Femur (tissue), 1 donor: ENCODE results near the gene MICAL1.

Experiments
- DNase-seq: peaks from one replicate; pipeline ENCODE4 v3.0.0-alpha.2; 2017

The MICAL1 gene, protein sequence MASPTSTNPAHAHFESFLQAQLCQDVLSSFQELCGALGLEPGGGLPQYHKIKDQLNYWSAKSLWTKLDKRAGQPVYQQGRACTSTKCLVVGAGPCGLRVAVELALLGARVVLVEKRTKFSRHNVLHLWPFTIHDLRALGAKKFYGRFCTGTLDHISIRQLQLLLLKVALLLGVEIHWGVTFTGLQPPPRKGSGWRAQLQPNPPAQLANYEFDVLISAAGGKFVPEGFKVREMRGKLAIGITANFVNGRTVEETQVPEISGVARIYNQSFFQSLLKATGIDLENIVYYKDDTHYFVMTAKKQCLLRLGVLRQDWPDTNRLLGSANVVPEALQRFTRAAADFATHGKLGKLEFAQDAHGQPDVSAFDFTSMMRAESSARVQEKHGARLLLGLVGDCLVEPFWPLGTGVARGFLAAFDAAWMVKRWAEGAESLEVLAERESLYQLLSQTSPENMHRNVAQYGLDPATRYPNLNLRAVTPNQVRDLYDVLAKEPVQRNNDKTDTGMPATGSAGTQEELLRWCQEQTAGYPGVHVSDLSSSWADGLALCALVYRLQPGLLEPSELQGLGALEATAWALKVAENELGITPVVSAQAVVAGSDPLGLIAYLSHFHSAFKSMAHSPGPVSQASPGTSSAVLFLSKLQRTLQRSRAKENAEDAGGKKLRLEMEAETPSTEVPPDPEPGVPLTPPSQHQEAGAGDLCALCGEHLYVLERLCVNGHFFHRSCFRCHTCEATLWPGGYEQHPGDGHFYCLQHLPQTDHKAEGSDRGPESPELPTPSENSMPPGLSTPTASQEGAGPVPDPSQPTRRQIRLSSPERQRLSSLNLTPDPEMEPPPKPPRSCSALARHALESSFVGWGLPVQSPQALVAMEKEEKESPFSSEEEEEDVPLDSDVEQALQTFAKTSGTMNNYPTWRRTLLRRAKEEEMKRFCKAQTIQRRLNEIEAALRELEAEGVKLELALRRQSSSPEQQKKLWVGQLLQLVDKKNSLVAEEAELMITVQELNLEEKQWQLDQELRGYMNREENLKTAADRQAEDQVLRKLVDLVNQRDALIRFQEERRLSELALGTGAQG

DNA sequence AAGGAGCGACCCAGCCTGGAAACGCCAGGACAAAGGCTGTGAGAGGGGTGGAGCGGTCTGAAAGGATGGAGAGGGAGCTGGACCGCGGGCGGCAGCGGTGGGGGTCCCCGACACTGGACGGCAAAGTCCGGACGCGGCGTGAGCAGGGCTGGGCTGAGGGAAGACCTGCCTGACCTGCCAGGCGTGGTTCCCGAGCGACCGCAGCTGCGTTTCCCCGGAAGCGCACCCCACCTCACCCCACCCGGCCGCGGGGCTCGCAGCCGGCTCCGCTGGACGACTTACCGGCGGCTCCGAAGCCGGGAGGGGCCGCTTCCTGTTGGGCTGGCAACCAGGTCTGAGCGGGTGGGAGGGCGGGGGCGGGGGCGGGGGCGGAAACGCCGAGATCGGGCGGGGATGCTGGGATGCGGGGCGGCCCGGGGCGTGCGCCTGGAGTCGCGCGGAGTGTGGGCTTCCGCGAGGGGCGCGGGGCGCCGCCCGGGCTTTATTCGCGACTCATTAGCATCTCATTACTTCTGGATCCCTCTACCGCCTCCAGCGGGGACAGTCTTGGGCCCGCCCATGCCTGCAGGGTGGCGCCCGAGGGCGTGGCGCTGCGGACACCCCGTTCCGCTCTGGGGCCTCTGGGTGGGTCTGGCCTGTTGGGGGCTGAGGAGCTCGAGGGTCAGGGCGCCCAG is at the start of gene MICAL1:
MICAL1 (minus strand) TSS at position 336 of the 674 bp plus-strand sequence. CDS start 1,576 bp downstream, outside the sequence.
- DNase-seq = peak; percentile 82

GRCh38 chr6:109503327-109504224 is 48.0 kb upstream of the MICAL1 start:
- DNase-seq = peak; percentile 59

DNA sequence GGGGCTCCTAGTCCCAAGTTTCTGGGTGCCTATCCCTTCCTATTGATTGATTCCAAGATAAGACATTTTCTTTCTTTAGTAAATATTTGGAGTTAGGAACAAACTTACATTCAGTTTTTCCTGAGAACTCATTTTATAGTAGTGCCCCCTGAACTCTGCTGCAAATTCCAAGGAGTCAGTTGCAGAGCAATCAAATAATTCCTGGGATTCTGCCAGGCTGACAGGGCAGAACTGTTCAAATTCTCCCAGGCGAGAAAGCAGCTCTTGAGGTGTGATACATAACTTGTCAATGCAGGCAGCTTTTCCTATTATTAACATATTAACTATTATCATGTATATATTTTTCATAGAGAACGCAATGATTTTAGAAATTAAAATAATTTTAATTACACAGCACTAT is 43.4 kb upstream of the MICAL1 start:
- DNase-seq = no peak

DNA sequence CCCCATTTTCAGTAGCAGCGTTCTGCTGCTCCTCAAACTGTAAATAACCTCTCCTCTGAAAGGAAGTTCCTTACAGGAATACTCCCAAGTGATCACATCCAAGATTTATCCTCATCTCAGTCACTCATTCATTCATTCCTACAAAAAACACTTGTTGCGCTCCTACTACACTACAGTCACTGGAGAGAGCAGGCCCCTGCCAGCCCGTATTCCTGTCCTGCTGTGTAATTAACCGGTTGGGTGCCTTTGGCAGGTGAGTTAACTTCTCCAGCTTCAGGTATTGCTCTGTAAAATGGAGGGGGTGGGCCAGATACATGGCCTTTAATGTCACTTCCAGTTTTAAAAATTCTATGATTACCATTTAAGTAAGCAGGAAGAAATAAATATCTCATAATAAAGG is 42.5 kb upstream of the MICAL1 start:
- DNase-seq = no peak

- no peak for DNase-seq
Measured at GRCh38 chr6:109496036-109496772, 40.6 kb upstream of the MICAL1 start.

- no peak for DNase-seq
Measured at GRCh38 chr6:109493865-109494264, 38.3 kb upstream of the MICAL1 start.

- DNase-seq = no peak
Measured at GRCh38 chr6:109491207-109491938, 35.8 kb upstream of the MICAL1 start.

GRCh38 chr6:109490713-109491112 is 35.1 kb upstream of the MICAL1 start:
- no peak for DNase-seq

DNA sequence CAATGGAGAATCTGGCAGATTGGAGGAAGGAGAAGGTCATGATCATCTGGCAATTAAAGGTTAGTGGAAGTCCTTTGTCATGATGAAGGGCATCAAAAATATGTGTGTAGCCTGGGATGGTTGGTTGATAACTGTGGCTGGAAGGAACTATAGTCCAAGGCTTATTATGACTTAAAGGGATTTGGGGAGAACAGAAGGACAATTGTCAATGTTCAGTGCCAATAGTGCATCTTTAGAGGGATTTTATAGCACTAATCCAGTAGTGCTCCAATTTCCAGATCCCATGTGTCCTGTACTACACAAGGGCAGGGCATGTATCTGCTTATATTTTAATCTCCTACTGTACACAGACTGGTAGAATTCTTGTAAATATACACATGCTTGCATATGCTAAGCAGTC is 32.4 kb upstream of the MICAL1 start:
- no peak for DNase-seq

DNA sequence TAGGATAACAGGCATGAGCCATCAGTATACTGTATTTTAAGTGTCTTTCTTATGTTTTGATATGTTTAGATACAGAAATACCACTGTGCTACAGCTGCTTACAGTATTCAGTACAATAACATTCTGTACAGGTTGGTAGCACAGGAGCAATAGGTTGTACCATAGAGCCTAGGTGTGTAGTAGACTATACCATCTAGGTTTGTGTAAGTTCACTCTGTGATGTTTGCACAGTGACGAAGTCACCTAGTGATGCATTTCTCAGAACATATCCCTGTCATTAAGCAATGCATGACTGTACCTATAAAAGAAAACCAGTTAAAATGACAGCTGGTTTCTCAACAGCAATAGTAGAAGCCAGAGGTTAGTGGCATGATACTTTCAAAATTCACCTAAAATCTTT is 30.5 kb upstream of the MICAL1 start:
- no peak for DNase-seq

- DNase-seq = no peak
Measured at GRCh38 chr6:109485266-109485935, 29.8 kb upstream of the MICAL1 start.

DNA sequence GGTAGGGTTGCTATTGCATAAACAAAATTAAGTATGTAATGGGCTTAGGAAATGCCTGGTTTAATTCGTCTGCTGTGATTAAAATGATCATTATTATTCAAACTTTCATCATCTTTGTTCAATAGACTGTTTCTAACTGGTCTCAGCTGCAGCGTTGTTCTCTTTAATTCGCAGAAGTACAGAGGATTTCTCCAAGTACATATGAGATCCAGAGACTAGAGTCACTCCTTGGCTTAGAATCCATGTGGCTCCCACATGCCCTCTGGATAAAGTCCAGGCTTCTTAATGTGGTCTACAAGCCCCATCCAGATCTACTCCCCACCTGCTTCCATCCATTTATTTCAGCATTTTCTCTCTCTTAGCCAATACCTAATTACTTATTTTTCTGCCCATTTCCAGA is 28.6 kb upstream of the MICAL1 start:
- no peak for DNase-seq

GRCh38 chr6:109483735-109484057 is 28.1 kb upstream of the MICAL1 start:
- DNase-seq = no peak

- DNase-seq = peak; percentile 94
Measured at GRCh38 chr6:109482905-109483734, 27.5 kb upstream of the MICAL1 start, which contains the start of gene ZBTB24. Gene ZBTB24 (minus strand): TSS chr6:109483219. CDS start chr6:109482026, 1,193 bp downstream.

- no peak for DNase-seq
Measured at GRCh38 chr6:109480993-109481480, 25.5 kb upstream of the MICAL1 start.

DNA sequence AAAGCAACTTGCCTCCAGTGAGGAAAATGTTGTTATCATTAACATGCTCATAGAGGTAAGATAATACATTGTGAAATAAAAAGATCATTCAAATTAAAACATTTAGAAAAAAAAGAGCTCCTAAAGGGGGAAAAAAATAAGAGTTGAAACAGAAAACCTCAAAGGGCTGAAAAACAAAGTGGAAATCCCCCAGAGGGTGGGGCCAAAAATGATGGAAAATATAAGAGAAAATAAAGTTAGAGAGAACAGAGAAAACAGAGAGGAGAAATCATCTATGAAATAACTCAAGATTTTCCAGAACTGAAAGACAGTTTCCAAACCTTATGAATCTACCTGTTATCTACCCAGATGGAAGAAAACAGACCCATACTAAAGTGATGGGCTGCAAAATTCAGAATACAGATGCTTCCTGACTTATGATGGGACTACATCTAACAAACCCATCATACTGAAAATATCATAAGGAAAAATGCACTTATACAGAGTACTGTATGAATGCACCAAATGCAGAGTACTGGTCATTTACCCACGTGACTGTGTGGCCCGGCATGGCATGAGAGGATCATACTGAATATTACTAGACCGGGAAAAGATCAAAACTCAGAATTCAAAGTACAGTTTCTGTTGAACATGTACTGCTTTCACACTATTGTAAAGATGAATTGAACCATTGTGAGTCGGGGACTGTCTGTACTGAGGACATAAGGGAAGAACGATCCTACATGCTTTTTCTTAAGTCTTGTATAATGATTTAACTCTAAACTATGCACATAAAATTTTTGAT is 23.5 kb upstream of the MICAL1 start:
- DNase-seq = no peak

GRCh38 chr6:109478222-109478805 is 22.7 kb upstream of the MICAL1 start:
- DNase-seq = no peak
